GM23338 (cell line): ENCODE data around the gene UCMA.

Experiments used
- CREB1 ChIP-seq: fragments of 250-450 bp; sonication (Bioruptor Pico); IDR thresholded peaks from 2 replicates; pipeline ENCODE4 v1.5.0; 2020; ENCODE audit warnings: low read depth, mild to moderate bottlenecking, moderate library complexity
- EZH2 ChIP-seq: fragments of 200-600 bp; sonication (generic); IDR thresholded peaks from one replicate; pipeline ENCODE4 v1.8.0; 2017; ENCODE audit warnings: antibody characterized with exemption, mild to moderate bottlenecking, low read depth; ENCODE audit not compliant: unreplicated experiment
- EZH2phosphoT487 ChIP-seq: fragments of 200-600 bp; sonication (generic); IDR thresholded peaks from one replicate; pipeline ENCODE4 v1.8.1; 2018; ENCODE audit warnings: antibody characterized with exemption; ENCODE audit not compliant: unreplicated experiment
- JUNB ChIP-seq: IDR thresholded peaks from one replicate; pipeline ENCODE4 v1.6.1; 2016; ENCODE audit warnings: antibody characterized with exemption; ENCODE audit not compliant: unreplicated experiment
- NANOG ChIP-seq: IDR thresholded peaks from 2 replicates; pipeline ENCODE4 v1.6.1; 2016; ENCODE audit warnings: antibody characterized with exemption, borderline replicate concordance
- POLR2AphosphoS5 ChIP-seq: IDR thresholded peaks from 2 replicates; pipeline ENCODE4 v1.6.1; 2016; ENCODE audit warnings: antibody characterized with exemption, low read depth
- ZNF331 ChIP-seq: fragments of 250-450 bp; sonication (Bioruptor Pico); IDR thresholded peaks from 2 replicates; pipeline ENCODE4 v1.5.0; 2020; ENCODE audit warnings: low read depth, mild to moderate bottlenecking, moderate library complexity
- TF ChIP-seq, protein P1 (sequence below), 2 experiments: fragments of 200-600 bp in 1 of 2; sonication (generic) in 1 of 2; conservative IDR thresholded peaks; 2 replicates each; pipeline versions ENCODE4 v1.5.1 to v1.6.1; 2016 to 2017; ENCODE audit warnings: antibody characterized with exemption in 2 of 2, low read depth in 2 of 2, mild to moderate bottlenecking in 2 of 2, moderate library complexity in 1 of 2
- TF ChIP-seq, protein P2 (sequence below): IDR thresholded peaks from one replicate; pipeline ENCODE4 v1.6.1; 2018; ENCODE audit warnings: antibody characterized with exemption; ENCODE audit not compliant: unreplicated experiment
- TF ChIP-seq, protein P3 (sequence below): IDR thresholded peaks from 2 replicates; pipeline ENCODE4 v1.6.1; 2016; ENCODE audit warnings: antibody characterized with exemption
- TF ChIP-seq, protein P4 (sequence below): fragments of 250-450 bp; sonication (Bioruptor Pico); IDR thresholded peaks from 2 replicates; pipeline ENCODE4 v1.5.0; 2020; ENCODE audit warnings: mild to moderate bottlenecking, moderate library complexity

DNA sequence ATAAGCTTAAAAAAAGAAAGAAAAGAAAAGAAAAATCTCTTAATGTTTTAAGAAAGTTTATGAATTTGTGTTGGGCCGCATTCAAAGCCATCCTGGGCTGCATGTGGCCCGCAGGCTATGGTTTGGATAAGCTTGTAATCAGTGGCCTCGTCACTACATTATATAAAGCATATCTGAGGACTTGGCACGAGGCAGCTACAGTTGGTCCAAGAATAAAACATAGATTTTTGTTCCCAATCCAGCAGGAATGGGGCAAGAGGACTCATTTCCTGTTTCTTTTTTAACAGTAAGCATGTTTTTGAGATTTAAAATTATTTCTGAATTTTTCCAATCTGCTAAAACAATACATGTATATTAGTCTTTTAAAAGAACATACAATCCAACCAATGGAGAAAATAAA, 44.2 kb downstream of the UCMA start:
- TF ChIP-seq POLR2AphosphoS5 = no peak
- TF ChIP-seq, protein P1, sequence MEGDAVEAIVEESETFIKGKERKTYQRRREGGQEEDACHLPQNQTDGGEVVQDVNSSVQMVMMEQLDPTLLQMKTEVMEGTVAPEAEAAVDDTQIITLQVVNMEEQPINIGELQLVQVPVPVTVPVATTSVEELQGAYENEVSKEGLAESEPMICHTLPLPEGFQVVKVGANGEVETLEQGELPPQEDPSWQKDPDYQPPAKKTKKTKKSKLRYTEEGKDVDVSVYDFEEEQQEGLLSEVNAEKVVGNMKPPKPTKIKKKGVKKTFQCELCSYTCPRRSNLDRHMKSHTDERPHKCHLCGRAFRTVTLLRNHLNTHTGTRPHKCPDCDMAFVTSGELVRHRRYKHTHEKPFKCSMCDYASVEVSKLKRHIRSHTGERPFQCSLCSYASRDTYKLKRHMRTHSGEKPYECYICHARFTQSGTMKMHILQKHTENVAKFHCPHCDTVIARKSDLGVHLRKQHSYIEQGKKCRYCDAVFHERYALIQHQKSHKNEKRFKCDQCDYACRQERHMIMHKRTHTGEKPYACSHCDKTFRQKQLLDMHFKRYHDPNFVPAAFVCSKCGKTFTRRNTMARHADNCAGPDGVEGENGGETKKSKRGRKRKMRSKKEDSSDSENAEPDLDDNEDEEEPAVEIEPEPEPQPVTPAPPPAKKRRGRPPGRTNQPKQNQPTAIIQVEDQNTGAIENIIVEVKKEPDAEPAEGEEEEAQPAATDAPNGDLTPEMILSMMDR (conservative IDR thresholded peaks at IDR 0.05; ENCODE audit: low read depth in 2 of 2) = no peak
- TF ChIP-seq CREB1 (CRISPR knock-in tag) = no peak
- TF ChIP-seq JUNB = no peak
- TF ChIP-seq, protein P2, sequence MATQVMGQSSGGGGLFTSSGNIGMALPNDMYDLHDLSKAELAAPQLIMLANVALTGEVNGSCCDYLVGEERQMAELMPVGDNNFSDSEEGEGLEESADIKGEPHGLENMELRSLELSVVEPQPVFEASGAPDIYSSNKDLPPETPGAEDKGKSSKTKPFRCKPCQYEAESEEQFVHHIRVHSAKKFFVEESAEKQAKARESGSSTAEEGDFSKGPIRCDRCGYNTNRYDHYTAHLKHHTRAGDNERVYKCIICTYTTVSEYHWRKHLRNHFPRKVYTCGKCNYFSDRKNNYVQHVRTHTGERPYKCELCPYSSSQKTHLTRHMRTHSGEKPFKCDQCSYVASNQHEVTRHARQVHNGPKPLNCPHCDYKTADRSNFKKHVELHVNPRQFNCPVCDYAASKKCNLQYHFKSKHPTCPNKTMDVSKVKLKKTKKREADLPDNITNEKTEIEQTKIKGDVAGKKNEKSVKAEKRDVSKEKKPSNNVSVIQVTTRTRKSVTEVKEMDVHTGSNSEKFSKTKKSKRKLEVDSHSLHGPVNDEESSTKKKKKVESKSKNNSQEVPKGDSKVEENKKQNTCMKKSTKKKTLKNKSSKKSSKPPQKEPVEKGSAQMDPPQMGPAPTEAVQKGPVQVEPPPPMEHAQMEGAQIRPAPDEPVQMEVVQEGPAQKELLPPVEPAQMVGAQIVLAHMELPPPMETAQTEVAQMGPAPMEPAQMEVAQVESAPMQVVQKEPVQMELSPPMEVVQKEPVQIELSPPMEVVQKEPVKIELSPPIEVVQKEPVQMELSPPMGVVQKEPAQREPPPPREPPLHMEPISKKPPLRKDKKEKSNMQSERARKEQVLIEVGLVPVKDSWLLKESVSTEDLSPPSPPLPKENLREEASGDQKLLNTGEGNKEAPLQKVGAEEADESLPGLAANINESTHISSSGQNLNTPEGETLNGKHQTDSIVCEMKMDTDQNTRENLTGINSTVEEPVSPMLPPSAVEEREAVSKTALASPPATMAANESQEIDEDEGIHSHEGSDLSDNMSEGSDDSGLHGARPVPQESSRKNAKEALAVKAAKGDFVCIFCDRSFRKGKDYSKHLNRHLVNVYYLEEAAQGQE = no peak
- no peak for TF ChIP-seq EZH2phosphoT487
- TF ChIP-seq EZH2 = no peak
- TF ChIP-seq NANOG = no peak
- no peak for TF ChIP-seq ZNF331 (CRISPR knock-in tag)
- TF ChIP-seq, protein P3, sequence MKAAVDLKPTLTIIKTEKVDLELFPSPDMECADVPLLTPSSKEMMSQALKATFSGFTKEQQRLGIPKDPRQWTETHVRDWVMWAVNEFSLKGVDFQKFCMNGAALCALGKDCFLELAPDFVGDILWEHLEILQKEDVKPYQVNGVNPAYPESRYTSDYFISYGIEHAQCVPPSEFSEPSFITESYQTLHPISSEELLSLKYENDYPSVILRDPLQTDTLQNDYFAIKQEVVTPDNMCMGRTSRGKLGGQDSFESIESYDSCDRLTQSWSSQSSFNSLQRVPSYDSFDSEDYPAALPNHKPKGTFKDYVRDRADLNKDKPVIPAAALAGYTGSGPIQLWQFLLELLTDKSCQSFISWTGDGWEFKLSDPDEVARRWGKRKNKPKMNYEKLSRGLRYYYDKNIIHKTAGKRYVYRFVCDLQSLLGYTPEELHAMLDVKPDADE = no peak
- TF ChIP-seq, protein P4, sequence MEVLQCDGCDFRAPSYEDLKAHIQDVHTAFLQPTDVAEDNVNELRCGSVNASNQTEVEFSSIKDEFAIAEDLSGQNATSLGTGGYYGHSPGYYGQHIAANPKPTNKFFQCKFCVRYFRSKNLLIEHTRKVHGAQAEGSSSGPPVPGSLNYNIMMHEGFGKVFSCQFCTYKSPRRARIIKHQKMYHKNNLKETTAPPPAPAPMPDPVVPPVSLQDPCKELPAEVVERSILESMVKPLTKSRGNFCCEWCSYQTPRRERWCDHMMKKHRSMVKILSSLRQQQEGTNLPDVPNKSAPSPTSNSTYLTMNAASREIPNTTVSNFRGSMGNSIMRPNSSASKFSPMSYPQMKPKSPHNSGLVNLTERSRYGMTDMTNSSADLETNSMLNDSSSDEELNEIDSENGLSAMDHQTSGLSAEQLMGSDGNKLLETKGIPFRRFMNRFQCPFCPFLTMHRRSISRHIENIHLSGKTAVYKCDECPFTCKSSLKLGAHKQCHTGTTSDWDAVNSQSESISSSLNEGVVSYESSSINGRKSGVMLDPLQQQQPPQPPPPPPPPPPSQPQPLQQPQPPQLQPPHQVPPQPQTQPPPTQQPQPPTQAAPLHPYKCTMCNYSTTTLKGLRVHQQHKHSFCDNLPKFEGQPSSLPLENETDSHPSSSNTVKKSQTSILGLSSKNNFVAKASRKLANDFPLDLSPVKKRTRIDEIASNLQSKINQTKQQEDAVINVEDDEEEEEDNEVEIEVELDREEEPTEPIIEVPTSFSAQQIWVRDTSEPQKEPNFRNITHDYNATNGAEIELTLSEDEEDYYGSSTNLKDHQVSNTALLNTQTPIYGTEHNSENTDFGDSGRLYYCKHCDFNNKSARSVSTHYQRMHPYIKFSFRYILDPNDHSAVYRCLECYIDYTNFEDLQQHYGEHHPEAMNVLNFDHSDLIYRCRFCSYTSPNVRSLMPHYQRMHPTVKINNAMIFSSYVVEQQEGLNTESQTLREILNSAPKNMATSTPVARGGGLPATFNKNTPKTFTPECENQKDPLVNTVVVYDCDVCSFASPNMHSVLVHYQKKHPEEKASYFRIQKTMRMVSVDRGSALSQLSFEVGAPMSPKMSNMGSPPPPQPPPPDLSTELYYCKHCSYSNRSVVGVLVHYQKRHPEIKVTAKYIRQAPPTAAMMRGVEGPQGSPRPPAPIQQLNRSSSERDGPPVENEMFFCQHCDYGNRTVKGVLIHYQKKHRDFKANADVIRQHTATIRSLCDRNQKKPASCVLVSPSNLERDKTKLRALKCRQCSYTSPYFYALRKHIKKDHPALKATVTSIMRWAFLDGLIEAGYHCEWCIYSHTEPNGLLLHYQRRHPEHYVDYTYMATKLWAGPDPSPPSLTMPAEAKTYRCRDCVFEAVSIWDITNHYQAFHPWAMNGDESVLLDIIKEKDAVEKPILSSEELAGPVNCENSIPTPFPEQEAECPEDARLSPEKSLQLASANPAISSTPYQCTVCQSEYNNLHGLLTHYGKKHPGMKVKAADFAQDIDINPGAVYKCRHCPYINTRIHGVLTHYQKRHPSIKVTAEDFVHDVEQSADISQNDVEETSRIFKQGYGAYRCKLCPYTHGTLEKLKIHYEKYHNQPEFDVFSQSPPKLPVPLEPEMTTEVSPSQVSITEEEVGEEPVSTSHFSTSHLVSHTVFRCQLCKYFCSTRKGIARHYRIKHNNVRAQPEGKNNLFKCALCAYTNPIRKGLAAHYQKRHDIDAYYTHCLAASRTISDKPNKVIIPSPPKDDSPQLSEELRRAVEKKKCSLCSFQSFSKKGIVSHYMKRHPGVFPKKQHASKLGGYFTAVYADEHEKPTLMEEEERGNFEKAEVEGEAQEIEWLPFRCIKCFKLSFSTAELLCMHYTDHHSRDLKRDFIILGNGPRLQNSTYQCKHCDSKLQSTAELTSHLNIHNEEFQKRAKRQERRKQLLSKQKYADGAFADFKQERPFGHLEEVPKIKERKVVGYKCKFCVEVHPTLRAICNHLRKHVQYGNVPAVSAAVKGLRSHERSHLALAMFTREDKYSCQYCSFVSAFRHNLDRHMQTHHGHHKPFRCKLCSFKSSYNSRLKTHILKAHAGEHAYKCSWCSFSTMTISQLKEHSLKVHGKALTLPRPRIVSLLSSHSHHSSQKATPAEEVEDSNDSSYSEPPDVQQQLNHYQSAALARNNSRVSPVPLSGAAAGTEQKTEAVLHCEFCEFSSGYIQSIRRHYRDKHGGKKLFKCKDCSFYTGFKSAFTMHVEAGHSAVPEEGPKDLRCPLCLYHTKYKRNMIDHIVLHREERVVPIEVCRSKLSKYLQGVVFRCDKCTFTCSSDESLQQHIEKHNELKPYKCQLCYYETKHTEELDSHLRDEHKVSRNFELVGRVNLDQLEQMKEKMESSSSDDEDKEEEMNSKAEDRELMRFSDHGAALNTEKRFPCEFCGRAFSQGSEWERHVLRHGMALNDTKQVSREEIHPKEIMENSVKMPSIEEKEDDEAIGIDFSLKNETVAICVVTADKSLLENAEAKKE = no peak
